Pancreas (tissue), 10 donors: ENCODE results near the gene CEACAM21. TPM values are rescaled to one million over a fixed set of nuclear protein-coding genes. Genes with fewer than 3 reads are reported as not detected.

ENCODE experiments used
- ATAC-seq, 4 donors: fragments of 200-7000 bp; cut with Tn5 transposase; one replicate each; pipeline versions ENCODE4 v1.8.0 to v1.9.1; 2020; ENCODE audit warnings: mild to moderate bottlenecking in 4 of 4, moderate library complexity in 4 of 4
- DNase-seq, 6 donors: peaks; one replicate each; pipeline ENCODE4 v3.0.0-alpha.2; 2020
- FAIRE-seq: peaks from 2 replicates; lab custom pipeline; 2012; peaks lifted over from hg19 to GRCh38; lab: Jason Lieb, UNC
- H3K27ac ChIP-seq, 4 donors: fragments of 200-600 bp; sonication (generic); 1 replicate in 3 of 4; 2 replicates in 1 of 4; pipeline versions ENCODE4 v1.5.0 to v1.8.0; 2020
- H3K27me3 ChIP-seq, 4 donors: fragments of 200-600 bp; one replicate each; pipeline ENCODE4 v1.8.0; 2021
- H3K36me3 ChIP-seq, 3 donors: fragments of 200-600 bp; sonication (generic) in 1 of 3; one replicate each; pipeline versions ENCODE4 v1.5.0 to v1.8.0; 2020 to 2021
- H3K4me1 ChIP-seq, 3 donors: fragments of 200-600 bp; one replicate each; pipeline ENCODE4 v1.8.0; 2021
- H3K4me3 ChIP-seq, 4 donors: fragments of 200-600 bp; sonication (generic) in 2 of 4; one replicate each; pipeline versions ENCODE4 v1.5.0 to v1.8.0; 2020 to 2021
- H3K9me3 ChIP-seq, 4 donors: fragments of 200-600 bp; one replicate each; pipeline ENCODE4 v1.8.0; 2021
- CTCF ChIP-seq, 4 donors: fragments of 200-600 bp; sonication (generic) in 3 of 4; IDR thresholded peaks; one replicate each; pipeline versions ENCODE4 v1.5.0 to v1.8.0; 2021; ENCODE audit warnings: antibody characterized with exemption in 4 of 4
- WGBS, 2 donors: extraction: QIAGEN DNeasy Blood & Tissue Kit; methylation state at CpG; one replicate each; pipeline ENCODE4 v1.1.7; 2013; 5-methylcytosine and 5-hydroxymethylcytosine counted together
- intact Hi-C, 3 donors: fragments of 100-400 bp; cut with DNase I; formaldehyde crosslinking; loops; one replicate each; pipeline versions ENCODE4 v1.11.1 to v1.14.2; 2022
- polyA plus RNA-seq, 2 donors: library from polyadenylated mRNA; stranded (reverse); fragments of 200-250 nt; gene quantifications; one replicate each; pipeline ENCODE4 v1.2.3, GENCODE V29; 2013
- total RNA-seq, 6 donors: library from RNA; stranded (reverse); fragmentation: NEBNext Ultra II Directional in 4 of 6; extraction: Animal tissue kit (Norgen Biotek cat#: 25700) in 4 of 6; gene quantifications; one replicate each; pipeline versions ENCODE4 v1.2.1 to v1.2.4, GENCODE V29; 2021 to 2023
- donor health status: healthy with polysubstance abuse.
- donor health status: DM: no; HTN: no; CAD: no; lungs with moderate emphysema.
- donor health status: DM: no; HTN: no; CAD: no.
- donor health status: control.
- donor health status: control.
- donor health status: Bipolar disorder and iron deficiency.
- donor health status: DM: yes; HTN: yes; CAD: no.
- donor health status: DM: no; HTN: no; CAD: no.
- donor health status: DM: no; HTN: no; CAD: no.
- donor health status: DM: yes; HTN: yes; CAD: no.

Gene CEACAM21
- total and polyA plus RNA-seq, 8 donors: 0.09 to 1.2 (median 0.53) TPM; not detected in 2

- intact Hi-C loops: no loop called here
- Histone ChIP-seq H3K4me3 (no peak overlapping the region), H3K4me1 (no peaks in the 10 kb centered on the region)
These were observed 24.8 kb upstream of the CEACAM21 start for GRCh38 chr19:41551212-41551610.

GRCh38 chr19:41551711-41552110 lies 24.3 kb upstream of the CEACAM21 start:
- TF ChIP-seq CTCF (IDR thresholded peaks at IDR 0.05): no peak
- intact Hi-C loops: no loop called here
- Histone ChIP-seq H3K4me1 (no peaks in the 10 kb centered on the region), H3K27ac (no peak overlapping the region), H3K4me3 (no peak overlapping the region), H3K9me3 (no peaks in the 10 kb centered on the region), H3K36me3 (no peaks in the 10 kb centered on the region), H3K27me3 (peaks cover 0 to 11% (median 0%) of the 10 kb centered on the region in 4 donors)
- ATAC-seq (no peak), DNase-seq (no peak), FAIRE-seq (no peak)
- 55 to 65% methylated on average over 6 of the region's 6 CpGs for WGBS, 2 donors

More at GRCh38 chr19:41551212-41551610, 24.8 kb upstream of the CEACAM21 start:
- no peak for DNase-seq
- ATAC-seq: no peak
- peaks cover 0 to 11% (median 0%) of the 10 kb centered on the region in 4 donors for H3K27me3 ChIP-seq
- 61 to 81% methylated on average over 9 of the region's 9 CpGs for WGBS, 2 donors
- no peaks in the 10 kb centered on the region for H3K9me3 ChIP-seq
- H3K36me3 ChIP-seq: no peaks in the 10 kb centered on the region
- H3K27ac ChIP-seq: no peak overlapping the region
- no peak for FAIRE-seq
- TF ChIP-seq CTCF (IDR thresholded peaks at IDR 0.05): no peak

- H3K27ac ChIP-seq: peak overlapping the region in 1 of 4 donors; percentile 2
- no peaks in the 10 kb centered on the region for H3K4me1 ChIP-seq
- H3K4me3 ChIP-seq: no peak overlapping the region
- TF ChIP-seq CTCF (IDR thresholded peaks at IDR 0.05): no peak
- WGBS, 2 donors: 63 to 70% methylated on average over 6 of the region's 6 CpGs
- FAIRE-seq (no peak), ATAC-seq (no peak), DNase-seq (no peak)
- peaks cover 0 to 11% (median 0%) of the 10 kb centered on the region in 4 donors for H3K27me3 ChIP-seq
- H3K36me3 ChIP-seq: no peaks in the 10 kb centered on the region
- intact Hi-C loops: no loop called here
- no peaks in the 10 kb centered on the region for H3K9me3 ChIP-seq
These were observed 23.4 kb upstream of the CEACAM21 start for GRCh38 chr19:41552558-41552957.

GRCh38 chr19:41553804-41554203 lies 22.2 kb upstream of the CEACAM21 start:
- Histone ChIP-seq H3K4me1 (no peaks in the 10 kb centered on the region), H3K9me3 (no peaks in the 10 kb centered on the region), H3K27ac (no peak overlapping the region), H3K36me3 (no peaks in the 10 kb centered on the region), H3K4me3 (no peak overlapping the region), H3K27me3 (peaks cover 0 to 11% (median under 1%) of the 10 kb centered on the region in 4 donors)
- ATAC-seq (no peak), FAIRE-seq (no peak), DNase-seq (no peak)
- intact Hi-C loops: no loop called here
- 58 to 77% methylated on average over 4 of the region's 4 CpGs for WGBS, 2 donors
- TF ChIP-seq CTCF (IDR thresholded peaks at IDR 0.05): no peak

- Histone ChIP-seq H3K27ac (no peak overlapping the region), H3K36me3 (no peaks in the 10 kb centered on the region), H3K4me3 (no peak overlapping the region), H3K27me3 (peaks cover 0 to 4% (median 1%) of the 10 kb centered on the region in 4 donors), H3K4me1 (no peaks in the 10 kb centered on the region), H3K9me3 (no peaks in the 10 kb centered on the region)
- intact Hi-C loops: no loop called here
- FAIRE-seq: no peak
- peak in 1 of 4 donors; percentile 57 for ATAC-seq
- TF ChIP-seq CTCF (IDR thresholded peaks at IDR 0.05): no peak
- DNase-seq: no peak
These were observed 21.1 kb upstream of the CEACAM21 start for GRCh38 chr19:41554907-41555306.
